ENCODE data around the gene PMM2. TPM values are rescaled to one million over a fixed set of nuclear protein-coding genes. Genes with fewer than 3 reads are reported as not detected.
A peak's percentile ranks its signal among the peaks of the same experiment; 100 is the strongest.
"Not testable (repeated sequence)": the region's sequence is repeated elsewhere in the genome, so short reads cannot be mapped to it uniquely, and the experiment has no call there.

The PMM2 gene
- total RNA-seq, 2 donors from 2014 or later: 61.6 to 105 TPM

DNA sequence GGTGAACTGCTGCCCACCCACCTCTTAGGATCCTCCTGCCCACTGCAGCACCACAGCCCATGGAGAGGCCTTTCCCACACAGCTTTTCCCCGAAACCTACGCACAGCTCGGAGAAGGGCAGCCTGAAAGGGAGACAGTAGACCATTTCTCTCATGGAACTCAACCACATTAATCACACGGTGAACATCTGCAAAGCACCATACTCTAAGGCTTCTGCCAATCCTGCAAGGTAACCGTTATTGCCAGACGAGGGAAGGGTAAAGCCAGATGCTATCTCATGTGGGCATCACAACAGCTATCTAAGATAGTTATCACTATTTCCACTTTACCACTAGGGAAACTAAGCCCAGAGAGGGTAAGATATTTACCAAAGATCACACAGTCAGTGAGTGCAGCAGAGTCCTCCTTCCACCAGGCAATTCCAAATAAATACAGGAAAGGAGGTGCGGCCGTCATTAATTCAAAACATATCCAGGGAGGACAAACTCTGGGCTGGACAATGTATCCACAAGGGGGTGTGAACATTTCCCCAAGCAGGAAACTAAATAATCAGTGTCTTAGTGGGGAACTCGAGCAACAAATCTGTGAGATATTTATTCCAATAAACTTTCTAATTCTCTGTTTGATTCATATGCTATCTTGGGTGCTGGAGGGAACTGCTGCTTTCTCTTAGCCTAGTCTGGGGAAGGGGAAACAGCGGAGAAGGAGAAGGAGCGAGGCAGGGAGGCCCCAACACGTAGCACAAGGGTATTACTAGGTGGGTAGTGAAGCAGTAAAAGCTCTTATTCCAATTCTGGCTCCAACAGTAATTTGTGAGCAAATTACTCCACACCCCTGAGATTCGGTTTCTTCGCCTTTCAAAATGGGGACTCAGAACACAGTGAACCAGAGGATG lies 923 bp upstream of the PMM2 start:
- peak overlapping the region; percentile 93 to 94 for H3K27ac Mint-ChIP-seq
- no peaks in the 10 kb centered on the region for H3K27me3 Mint-ChIP-seq
- H3K4me1 Mint-ChIP-seq (ENCODE audit: low read depth in 2 of 2): peaks cover 25 to 30% of the 10 kb centered on the region in 2 donors
- DNase-seq (ENCODE audit: low spot score) (no peak), ATAC-seq (no peak)
- H3K4me3 Mint-ChIP-seq: peak overlapping the region; percentile 90
- peaks cover 6% of the 10 kb centered on the region for H3K36me3 Mint-ChIP-seq
- no peaks in the 10 kb centered on the region for H3K9me3 Mint-ChIP-seq

DNA sequence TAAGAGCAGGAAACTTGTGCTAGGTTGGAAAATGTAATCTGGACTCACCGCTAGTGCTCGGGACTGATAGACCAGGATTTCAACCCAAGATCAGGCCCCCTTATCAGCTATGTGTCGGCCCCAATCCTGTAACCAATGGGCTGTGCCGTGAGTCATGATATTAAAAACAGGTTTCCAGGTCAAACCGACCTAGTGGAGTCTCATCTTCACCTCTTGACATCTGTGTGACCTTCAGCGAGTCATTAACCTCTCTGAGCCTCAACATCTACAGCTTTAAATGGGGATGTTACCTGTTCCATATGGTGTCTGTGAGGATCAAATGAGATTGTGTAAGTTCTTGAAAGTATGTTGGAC lies 512 bp downstream of the PMM2 start:
- Mint-ChIP-seq H3K9me3 (no peaks in the 10 kb centered on the region), H3K27me3 (no peaks in the 10 kb centered on the region), H3K36me3 (peaks cover 17% of the 10 kb centered on the region), H3K27ac (peak overlapping the region; percentile 93 to 94), H3K4me3 (peak overlapping the region; percentile 90), H3K4me1 (ENCODE audit: low read depth in 2 of 2) (peaks cover 32 to 33% of the 10 kb centered on the region in 2 donors)
- ATAC-seq: peak in 1 of 2 donors; percentile 14
- no peak for DNase-seq (ENCODE audit: low spot score)

- DNase-seq (ENCODE audit: low spot score) (no peak), ATAC-seq (no peak)
- Mint-ChIP-seq H3K4me1 (ENCODE audit: low read depth in 2 of 2) (peaks cover 34 to 36% of the 10 kb centered on the region in 2 donors), H3K27me3 (no peaks in the 10 kb centered on the region), H3K36me3 (peaks cover 21% of the 10 kb centered on the region), H3K9me3 (no peaks in the 10 kb centered on the region), H3K4me3 (peak overlapping the region; percentile 90), H3K27ac (peak overlapping the region; percentile 93 to 94)
Measured at GRCh38 chr16:8798535-8799157, 1.0 kb downstream of the PMM2 start.

DNA sequence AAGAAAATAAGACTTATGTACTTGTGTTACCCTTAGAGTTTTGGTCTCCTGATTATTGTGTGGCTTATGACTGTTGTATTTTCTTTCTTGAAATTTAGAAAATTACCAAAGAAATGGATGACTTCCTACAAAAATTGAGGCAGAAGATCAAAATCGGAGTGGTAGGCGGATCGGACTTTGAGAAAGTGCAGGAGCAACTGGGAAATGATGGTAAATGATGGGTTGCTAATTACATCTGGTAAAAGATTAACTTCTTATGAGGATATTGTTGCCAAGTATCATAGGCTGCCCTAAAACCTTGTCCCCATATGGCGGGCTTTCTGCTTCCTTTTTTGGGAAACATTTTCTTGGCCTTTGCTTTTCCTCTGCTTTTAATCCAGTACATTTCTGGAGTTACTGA lies 4.1 kb downstream of the PMM2 start:
- no peak for ATAC-seq
- peaks cover 31% of the 10 kb centered on the region for H3K36me3 Mint-ChIP-seq
- H3K4me1 Mint-ChIP-seq (ENCODE audit: low read depth in 2 of 2): peaks cover 25 to 26% of the 10 kb centered on the region in 2 donors
- H3K27me3 Mint-ChIP-seq: no peaks in the 10 kb centered on the region
- H3K9me3 Mint-ChIP-seq: no peaks in the 10 kb centered on the region
- no peak overlapping the region for H3K4me3 Mint-ChIP-seq
- DNase-seq (ENCODE audit: low spot score): no peak
- H3K27ac Mint-ChIP-seq: no peak overlapping the region

GRCh38 chr16:8803733-8804132 lies 6.1 kb downstream of the PMM2 start:
- not testable (repeated sequence) for H3K27ac Mint-ChIP-seq; ATAC-seq; DNase-seq (ENCODE audit: low spot score); H3K4me3 Mint-ChIP-seq; H3K9me3 Mint-ChIP-seq; H3K27me3 Mint-ChIP-seq
- peaks cover 17 to 18% of the 10 kb centered on the region in 2 donors for H3K4me1 Mint-ChIP-seq (ENCODE audit: low read depth in 2 of 2)
- peaks cover 42% of the 10 kb centered on the region for H3K36me3 Mint-ChIP-seq

DNA sequence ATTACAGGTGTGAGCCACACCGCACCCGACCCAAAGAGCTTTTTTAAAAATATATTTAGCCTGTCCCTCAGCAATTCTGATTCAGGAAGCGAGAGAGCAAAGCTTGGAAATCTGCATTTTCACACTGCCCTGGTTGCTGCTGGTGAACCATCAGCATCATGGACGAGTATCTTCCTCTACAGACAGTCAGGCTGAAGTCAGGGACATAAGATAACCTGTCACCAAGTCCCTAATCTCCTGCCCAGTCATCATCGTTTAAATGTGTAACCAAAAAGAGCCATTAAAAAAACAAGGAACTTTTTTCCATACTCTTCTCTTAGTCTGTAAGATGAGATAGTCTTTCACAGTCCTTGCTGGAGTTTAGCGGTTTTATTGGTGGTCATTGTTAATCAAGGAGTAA lies 6.7 kb downstream of the PMM2 start:
- no peak for ATAC-seq
- DNase-seq (ENCODE audit: low spot score): no peak
- Mint-ChIP-seq H3K9me3 (no peaks in the 10 kb centered on the region), H3K36me3 (peaks cover 41% of the 10 kb centered on the region), H3K27ac (no peak overlapping the region), H3K27me3 (no peaks in the 10 kb centered on the region), H3K4me3 (no peak overlapping the region), H3K4me1 (ENCODE audit: low read depth in 2 of 2) (peaks cover 11 to 13% of the 10 kb centered on the region in 2 donors)

- Mint-ChIP-seq H3K4me3 (no peak overlapping the region), H3K27ac (no peak overlapping the region), H3K4me1 (ENCODE audit: low read depth in 2 of 2) (peaks cover 6 to 12% of the 10 kb centered on the region in 2 donors), H3K36me3 (peaks cover 49% of the 10 kb centered on the region), H3K27me3 (no peaks in the 10 kb centered on the region), H3K9me3 (no peaks in the 10 kb centered on the region)
- no peak for DNase-seq (ENCODE audit: low spot score)
- no peak for ATAC-seq
Measured at GRCh38 chr16:8806272-8806983, 8.8 kb downstream of the PMM2 start.

DNA sequence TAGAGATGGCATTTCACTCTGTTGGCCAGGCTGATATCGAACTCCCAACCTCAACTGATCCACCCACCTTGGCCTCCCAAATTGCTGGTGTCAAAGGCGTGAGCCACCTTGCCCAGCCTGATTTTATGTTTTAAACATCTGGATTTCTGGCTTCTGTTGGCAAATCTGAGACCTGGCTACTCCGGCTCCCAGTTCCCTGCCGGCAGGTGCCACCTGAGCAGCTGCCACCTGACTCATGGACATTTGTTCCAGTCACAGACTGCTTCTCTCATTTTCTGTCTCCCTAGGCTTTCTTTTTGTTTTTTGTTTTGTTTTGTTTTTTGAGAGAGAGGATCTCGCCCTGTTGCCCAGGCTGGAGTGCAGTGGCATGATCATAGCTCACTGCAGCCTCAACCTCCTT lies 9.6 kb downstream of the PMM2 start:
- no peak for ATAC-seq
- DNase-seq (ENCODE audit: low spot score): no peak
- Mint-ChIP-seq H3K4me3 (no peak overlapping the region), H3K27me3 (no peaks in the 10 kb centered on the region), H3K4me1 (ENCODE audit: low read depth in 2 of 2) (peaks cover 6 to 10% of the 10 kb centered on the region in 2 donors), H3K36me3 (peaks cover 48% of the 10 kb centered on the region), H3K27ac (no peak overlapping the region), H3K9me3 (no peaks in the 10 kb centered on the region)

DNA sequence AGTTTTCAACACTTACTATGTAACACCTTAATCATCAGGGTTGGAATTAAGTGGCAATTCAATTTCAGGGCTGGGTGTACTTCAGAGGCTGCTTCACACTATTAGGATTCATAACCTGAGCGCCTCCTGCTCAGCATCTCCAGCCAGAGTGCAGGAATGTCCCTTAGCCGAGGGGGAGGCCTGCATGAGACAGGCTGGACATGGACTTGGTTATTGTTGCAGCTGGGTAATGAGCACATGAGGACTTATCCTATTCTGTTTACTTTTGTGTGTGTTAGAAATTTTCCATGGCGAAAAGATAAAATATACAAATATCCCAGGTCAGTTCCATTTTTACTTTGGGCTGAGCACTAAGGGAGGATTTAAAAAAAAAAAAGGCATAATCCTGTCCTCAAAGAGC lies 10.4 kb downstream of the PMM2 start:
- Mint-ChIP-seq H3K9me3 (no peaks in the 10 kb centered on the region), H3K27ac (no peak overlapping the region), H3K4me3 (no peak overlapping the region), H3K4me1 (ENCODE audit: low read depth in 2 of 2) (peaks cover 4 to 7% of the 10 kb centered on the region in 2 donors), H3K36me3 (peaks cover 43% of the 10 kb centered on the region), H3K27me3 (no peaks in the 10 kb centered on the region)
- ATAC-seq: no peak
- no peak for DNase-seq (ENCODE audit: low spot score)

DNA sequence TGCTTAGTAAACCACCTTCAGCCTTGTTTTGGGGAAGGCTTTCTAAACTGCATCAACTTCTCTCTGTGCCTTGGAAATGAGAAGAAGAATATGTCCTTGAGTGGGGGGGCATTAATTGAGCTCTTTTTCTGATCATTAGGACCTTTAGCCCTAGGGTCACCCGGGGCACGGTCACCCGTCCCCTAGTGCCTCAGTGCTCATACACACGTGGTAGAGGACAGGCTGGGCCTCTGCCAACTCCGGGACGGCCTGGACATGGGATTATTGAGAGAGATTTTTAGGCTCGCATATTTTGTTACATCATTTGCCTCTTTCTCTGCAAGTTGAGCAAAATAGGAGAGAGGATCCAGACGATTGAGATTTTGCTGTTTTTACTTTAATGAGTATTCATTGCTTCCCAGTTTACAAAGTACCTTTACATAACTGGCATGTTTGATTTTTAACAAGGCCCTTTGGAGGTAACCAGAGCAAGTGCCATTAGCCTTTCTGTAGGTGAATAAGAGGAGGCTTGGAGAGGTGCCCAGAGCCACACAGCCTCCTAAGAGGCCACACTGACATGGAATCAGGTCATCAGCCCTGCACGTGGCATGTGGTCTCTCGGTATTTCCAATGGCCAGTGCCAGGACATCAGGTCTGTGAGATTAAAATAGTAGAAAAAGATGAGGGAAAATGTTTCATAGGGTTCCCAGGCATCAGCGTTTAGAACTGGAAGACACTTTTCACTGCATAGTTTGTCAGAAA lies 11.1 kb downstream of the PMM2 start:
- H3K27ac Mint-ChIP-seq: no peak overlapping the region
- H3K4me3 Mint-ChIP-seq: no peak overlapping the region
- no peaks in the 10 kb centered on the region for H3K9me3 Mint-ChIP-seq
- H3K27me3 Mint-ChIP-seq: no peaks in the 10 kb centered on the region
- DNase-seq (ENCODE audit: low spot score) (no peak), ATAC-seq (no peak)
- H3K4me1 Mint-ChIP-seq (ENCODE audit: low read depth in 2 of 2): peaks cover 0 to 4% of the 10 kb centered on the region in 2 donors
- H3K36me3 Mint-ChIP-seq: peaks cover 38% of the 10 kb centered on the region

DNA sequence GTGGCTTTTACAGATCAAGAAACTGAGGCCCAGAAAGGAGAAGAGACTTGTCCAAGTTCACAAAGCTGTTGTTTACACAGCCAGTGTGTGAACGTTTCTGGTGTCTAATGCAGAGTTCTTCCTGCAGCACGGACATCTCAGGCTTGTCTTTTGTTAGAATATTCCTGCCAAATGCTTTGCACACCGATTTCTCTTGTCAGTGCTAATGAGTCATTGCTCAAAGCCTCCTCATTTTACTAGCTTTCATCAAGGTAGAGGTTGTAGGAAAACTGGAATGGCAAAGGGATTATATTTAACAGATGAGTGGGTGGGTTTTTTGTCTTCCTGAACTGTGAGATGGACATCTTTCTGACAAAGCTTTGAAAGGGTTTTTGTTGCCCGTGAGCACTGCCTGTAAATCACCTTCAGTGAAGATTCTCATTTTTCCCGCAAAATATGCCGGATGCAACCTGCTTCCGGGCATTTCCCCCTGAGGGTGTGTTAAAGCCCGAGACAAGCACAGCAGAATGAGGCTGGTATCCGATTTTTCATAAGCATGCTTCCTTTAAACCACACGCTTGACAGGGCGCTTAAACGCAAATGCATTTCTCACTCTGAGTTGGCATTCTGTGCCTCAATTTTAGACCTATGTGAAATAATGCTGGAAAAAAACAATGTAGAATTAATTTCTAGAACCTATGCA lies 14.7 kb downstream of the PMM2 start:
- no peaks in the 10 kb centered on the region for H3K9me3 Mint-ChIP-seq
- H3K27me3 Mint-ChIP-seq: no peaks in the 10 kb centered on the region
- peaks cover 41% of the 10 kb centered on the region for H3K36me3 Mint-ChIP-seq
- no peak overlapping the region for H3K4me3 Mint-ChIP-seq
- H3K4me1 Mint-ChIP-seq (ENCODE audit: low read depth in 2 of 2): peaks cover 7 to 9% of the 10 kb centered on the region in 2 donors
- H3K27ac Mint-ChIP-seq: no peak overlapping the region
- DNase-seq (ENCODE audit: low spot score) (no peak), ATAC-seq (no peak)

DNA sequence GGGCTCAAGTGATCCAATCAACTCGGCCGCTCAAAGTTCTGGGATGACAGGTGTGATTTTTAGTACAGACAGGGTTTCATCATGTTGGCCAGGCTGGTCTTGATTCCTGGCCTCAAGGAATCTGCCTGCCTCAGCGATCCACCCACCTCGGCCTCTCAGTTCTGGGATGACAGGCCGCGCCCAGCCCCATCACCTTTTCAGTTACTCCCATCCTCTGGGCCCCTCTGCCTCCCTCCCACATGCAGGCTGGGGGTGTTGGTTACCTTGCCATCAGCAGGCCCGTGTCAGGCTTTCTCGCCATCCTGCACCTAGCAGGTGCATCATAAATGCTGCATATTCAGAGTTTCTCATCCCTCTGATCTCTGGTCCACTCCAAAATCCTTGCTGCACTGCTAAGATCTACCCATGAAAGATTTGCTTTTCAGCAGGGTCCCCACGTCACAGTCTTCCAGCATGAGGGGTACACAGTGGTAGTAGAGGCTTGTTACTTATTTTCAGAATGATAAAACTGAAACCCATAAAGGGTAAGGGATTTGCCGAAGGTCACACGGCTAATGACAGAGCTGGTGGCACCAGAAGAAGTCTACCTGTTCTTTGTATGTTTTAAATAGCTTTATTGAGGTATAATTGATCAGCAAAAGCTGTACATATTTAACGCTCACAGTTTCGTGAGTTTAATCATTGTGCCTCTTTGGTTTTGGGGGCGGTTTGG lies 16.6 kb downstream of the PMM2 start:
- no peak overlapping the region for H3K4me3 Mint-ChIP-seq
- H3K36me3 Mint-ChIP-seq: peaks cover 34% of the 10 kb centered on the region
- peak overlapping the region in 1 of 2 donors; percentile 5 for H3K27ac Mint-ChIP-seq
- no peaks in the 10 kb centered on the region for H3K9me3 Mint-ChIP-seq
- DNase-seq (ENCODE audit: low spot score) (no peak), ATAC-seq (no peak)
- H3K4me1 Mint-ChIP-seq (ENCODE audit: low read depth in 2 of 2): peaks cover 11 to 17% of the 10 kb centered on the region in 2 donors
- H3K27me3 Mint-ChIP-seq: no peaks in the 10 kb centered on the region
